Measurements from ENCODE around the gene ACOX3.

ACOX3 gene

DNA sequence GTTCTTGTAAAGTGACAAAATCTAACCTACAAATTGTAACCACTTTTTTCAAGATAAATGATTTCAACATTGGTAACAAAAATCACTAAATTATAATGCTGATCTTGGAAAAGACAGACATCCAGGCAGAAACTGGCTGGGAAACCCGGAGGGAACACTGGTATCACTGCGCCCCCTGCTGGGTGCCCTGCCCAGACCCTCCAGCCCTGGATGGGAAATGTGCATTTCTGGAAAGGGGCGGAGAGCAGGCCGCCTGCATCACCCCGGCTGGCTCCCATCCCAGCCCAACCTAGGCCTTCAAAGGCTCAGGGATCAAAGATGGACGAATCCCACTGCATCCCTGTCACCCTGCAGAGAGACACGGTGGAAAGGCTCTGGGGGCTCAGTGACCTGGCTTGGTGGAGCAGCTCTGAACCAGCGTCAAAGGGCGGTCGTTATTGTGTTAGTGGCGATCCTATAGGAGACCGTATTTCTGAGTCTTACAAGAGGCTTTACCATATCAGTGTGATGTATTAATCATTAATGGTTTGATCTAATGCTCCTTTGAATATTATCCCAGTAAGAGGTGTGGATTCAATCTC is 37.3 kb downstream of the ACOX3 start (continued):
- TF ChIP-seq, protein P1, sequence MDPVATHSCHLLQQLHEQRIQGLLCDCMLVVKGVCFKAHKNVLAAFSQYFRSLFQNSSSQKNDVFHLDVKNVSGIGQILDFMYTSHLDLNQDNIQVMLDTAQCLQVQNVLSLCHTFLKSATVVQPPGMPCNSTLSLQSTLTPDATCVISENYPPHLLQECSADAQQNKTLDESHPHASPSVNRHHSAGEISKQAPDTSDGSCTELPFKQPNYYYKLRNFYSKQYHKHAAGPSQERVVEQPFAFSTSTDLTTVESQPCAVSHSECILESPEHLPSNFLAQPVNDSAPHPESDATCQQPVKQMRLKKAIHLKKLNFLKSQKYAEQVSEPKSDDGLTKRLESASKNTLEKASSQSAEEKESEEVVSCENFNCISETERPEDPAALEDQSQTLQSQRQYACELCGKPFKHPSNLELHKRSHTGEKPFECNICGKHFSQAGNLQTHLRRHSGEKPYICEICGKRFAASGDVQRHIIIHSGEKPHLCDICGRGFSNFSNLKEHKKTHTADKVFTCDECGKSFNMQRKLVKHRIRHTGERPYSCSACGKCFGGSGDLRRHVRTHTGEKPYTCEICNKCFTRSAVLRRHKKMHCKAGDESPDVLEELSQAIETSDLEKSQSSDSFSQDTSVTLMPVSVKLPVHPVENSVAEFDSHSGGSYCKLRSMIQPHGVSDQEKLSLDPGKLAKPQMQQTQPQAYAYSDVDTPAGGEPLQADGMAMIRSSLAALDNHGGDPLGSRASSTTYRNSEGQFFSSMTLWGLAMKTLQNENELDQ (tag by site-specific recombination; IDR thresholded peaks at IDR 0.05; ENCODE audit: low read depth) = no peak
- TF ChIP-seq ZBTB20 (tag by site-specific recombination; IDR thresholded peaks at IDR 0.05) (no peak), ZNF155 (tag by site-specific recombination; IDR thresholded peaks at IDR 0.05) (no peak), ZNF621 (tag by site-specific recombination; IDR thresholded peaks at IDR 0.05) (no peak), ZNF664 (tag by site-specific recombination; IDR thresholded peaks at IDR 0.05) (no peak), ZNF426 (tag by site-specific recombination; IDR thresholded peaks at IDR 0.05) (no peak), ZNF626 (tag by site-specific recombination; IDR thresholded peaks at IDR 0.05) (no peak)
- TF ChIP-seq, protein P2, sequence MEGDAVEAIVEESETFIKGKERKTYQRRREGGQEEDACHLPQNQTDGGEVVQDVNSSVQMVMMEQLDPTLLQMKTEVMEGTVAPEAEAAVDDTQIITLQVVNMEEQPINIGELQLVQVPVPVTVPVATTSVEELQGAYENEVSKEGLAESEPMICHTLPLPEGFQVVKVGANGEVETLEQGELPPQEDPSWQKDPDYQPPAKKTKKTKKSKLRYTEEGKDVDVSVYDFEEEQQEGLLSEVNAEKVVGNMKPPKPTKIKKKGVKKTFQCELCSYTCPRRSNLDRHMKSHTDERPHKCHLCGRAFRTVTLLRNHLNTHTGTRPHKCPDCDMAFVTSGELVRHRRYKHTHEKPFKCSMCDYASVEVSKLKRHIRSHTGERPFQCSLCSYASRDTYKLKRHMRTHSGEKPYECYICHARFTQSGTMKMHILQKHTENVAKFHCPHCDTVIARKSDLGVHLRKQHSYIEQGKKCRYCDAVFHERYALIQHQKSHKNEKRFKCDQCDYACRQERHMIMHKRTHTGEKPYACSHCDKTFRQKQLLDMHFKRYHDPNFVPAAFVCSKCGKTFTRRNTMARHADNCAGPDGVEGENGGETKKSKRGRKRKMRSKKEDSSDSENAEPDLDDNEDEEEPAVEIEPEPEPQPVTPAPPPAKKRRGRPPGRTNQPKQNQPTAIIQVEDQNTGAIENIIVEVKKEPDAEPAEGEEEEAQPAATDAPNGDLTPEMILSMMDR (tag by site-specific recombination; IDR thresholded peaks at IDR 0.05) = peak; percentile 50
- TF ChIP-seq, protein P3, sequence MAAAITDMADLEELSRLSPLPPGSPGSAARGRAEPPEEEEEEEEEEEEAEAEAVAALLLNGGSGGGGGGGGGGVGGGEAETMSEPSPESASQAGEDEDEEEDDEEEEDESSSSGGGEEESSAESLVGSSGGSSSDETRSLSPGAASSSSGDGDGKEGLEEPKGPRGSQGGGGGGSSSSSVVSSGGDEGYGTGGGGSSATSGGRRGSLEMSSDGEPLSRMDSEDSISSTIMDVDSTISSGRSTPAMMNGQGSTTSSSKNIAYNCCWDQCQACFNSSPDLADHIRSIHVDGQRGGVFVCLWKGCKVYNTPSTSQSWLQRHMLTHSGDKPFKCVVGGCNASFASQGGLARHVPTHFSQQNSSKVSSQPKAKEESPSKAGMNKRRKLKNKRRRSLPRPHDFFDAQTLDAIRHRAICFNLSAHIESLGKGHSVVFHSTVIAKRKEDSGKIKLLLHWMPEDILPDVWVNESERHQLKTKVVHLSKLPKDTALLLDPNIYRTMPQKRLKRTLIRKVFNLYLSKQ (tag by site-specific recombination; IDR thresholded peaks at IDR 0.05; ENCODE audit: borderline replicate concordance) = no peak
- TF ChIP-seq, protein P4, sequence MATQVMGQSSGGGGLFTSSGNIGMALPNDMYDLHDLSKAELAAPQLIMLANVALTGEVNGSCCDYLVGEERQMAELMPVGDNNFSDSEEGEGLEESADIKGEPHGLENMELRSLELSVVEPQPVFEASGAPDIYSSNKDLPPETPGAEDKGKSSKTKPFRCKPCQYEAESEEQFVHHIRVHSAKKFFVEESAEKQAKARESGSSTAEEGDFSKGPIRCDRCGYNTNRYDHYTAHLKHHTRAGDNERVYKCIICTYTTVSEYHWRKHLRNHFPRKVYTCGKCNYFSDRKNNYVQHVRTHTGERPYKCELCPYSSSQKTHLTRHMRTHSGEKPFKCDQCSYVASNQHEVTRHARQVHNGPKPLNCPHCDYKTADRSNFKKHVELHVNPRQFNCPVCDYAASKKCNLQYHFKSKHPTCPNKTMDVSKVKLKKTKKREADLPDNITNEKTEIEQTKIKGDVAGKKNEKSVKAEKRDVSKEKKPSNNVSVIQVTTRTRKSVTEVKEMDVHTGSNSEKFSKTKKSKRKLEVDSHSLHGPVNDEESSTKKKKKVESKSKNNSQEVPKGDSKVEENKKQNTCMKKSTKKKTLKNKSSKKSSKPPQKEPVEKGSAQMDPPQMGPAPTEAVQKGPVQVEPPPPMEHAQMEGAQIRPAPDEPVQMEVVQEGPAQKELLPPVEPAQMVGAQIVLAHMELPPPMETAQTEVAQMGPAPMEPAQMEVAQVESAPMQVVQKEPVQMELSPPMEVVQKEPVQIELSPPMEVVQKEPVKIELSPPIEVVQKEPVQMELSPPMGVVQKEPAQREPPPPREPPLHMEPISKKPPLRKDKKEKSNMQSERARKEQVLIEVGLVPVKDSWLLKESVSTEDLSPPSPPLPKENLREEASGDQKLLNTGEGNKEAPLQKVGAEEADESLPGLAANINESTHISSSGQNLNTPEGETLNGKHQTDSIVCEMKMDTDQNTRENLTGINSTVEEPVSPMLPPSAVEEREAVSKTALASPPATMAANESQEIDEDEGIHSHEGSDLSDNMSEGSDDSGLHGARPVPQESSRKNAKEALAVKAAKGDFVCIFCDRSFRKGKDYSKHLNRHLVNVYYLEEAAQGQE (tag by site-specific recombination; IDR thresholded peaks at IDR 0.05) = no peak
- TF ChIP-seq, protein P5, sequence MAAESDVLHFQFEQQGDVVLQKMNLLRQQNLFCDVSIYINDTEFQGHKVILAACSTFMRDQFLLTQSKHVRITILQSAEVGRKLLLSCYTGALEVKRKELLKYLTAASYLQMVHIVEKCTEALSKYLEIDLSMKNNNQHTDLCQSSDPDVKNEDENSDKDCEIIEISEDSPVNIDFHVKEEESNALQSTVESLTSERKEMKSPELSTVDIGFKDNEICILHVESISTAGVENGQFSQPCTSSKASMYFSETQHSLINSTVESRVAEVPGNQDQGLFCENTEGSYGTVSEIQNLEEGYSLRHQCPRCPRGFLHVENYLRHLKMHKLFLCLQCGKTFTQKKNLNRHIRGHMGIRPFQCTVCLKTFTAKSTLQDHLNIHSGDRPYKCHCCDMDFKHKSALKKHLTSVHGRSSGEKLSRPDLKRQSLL (tag by site-specific recombination; IDR thresholded peaks at IDR 0.05) = no peak

DNA sequence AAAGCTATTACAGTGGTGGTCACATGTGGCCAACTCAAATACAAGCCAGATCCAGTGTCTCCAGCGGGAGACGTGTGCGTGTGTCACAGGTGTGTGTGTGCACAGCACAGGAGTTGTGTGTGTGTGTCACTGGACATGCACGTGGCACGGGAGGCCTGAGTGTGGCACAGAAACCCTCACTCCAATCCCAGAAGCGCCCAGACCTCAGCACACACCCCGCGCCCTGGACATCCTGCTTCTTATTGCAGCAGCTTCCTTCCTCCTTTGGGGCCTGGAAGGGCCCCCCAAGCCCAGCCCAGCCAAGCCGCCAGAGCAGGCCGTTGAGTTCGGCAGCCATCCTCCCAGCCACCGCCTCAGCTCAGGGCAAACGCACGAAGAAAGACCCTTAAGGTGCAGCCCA is 37.9 kb downstream of the ACOX3 start:
- Histone ChIP-seq H3K36me3 (ENCODE audit: control insufficient read depth in 2 of 2, insufficient read depth in 1 of 2, low read length in 2 of 2) (peaks cover 0 to 20% of the 10 kb centered on the region in 2 experiments; a peak in 1 of 3 replicates), H3K27ac (ENCODE audit: extremely low read depth, low read depth, low read length) (no peak overlapping the region), H3K4me3 (ENCODE audit: low read depth, low read length) (no peak overlapping the region), H3K9me3 (ENCODE audit: control insufficient read depth, insufficient read depth, low read depth, low read length) (no peaks in the 10 kb centered on the region), H3K4me1 (ENCODE audit: control insufficient read depth, insufficient read depth, low read length) (no peaks in the 10 kb centered on the region)
- ChIA-PET CTCF (interaction anchor here (0.6 to 4.1 kb wide), 23 partner anchors 11 to 1221 kb away, joined by 3 to 34 read pairs (median 3); no protein-coding TSS in a partner anchor), POLR2A (no interaction called here)
- TF ChIP-seq ZNF174 (tag by site-specific recombination; IDR thresholded peaks at IDR 0.05) = no peak
- TF ChIP-seq ZFP41 (tag by site-specific recombination; IDR thresholded peaks at IDR 0.05; ENCODE audit: borderline replicate concordance) = no peak
- no peak for TF ChIP-seq ZNF621 (tag by site-specific recombination; IDR thresholded peaks at IDR 0.05)
- no peak for TF ChIP-seq GLI2 (tag by site-specific recombination; IDR thresholded peaks at IDR 0.05; ENCODE audit: borderline replicate concordance, low read depth)
- TF ChIP-seq ZNF23 (tag by site-specific recombination; IDR thresholded peaks at IDR 0.05; ENCODE audit: borderline replicate concordance) = no peak
- no peak for TF ChIP-seq ZNF529 (tag by site-specific recombination; IDR thresholded peaks at IDR 0.05; ENCODE audit: insufficient replicate concordance)
- TF ChIP-seq ZNF112 (tag by site-specific recombination; IDR thresholded peaks at IDR 0.05) = no peak
- no peak for TF ChIP-seq ZNF629 (tag by site-specific recombination; IDR thresholded peaks at IDR 0.05)
- no peak for TF ChIP-seq ZNF394 (tag by site-specific recombination; IDR thresholded peaks at IDR 0.05; ENCODE audit: borderline replicate concordance)
- no peak for TF ChIP-seq KLF10 (tag by site-specific recombination; IDR thresholded peaks at IDR 0.05)
- TF ChIP-seq SP2 (tag by site-specific recombination; IDR thresholded peaks at IDR 0.05) = no peak
- no peak for TF ChIP-seq ZNF10 (tag by site-specific recombination; IDR thresholded peaks at IDR 0.05)
- TF ChIP-seq KLF16 (tag by site-specific recombination; IDR thresholded peaks at IDR 0.05) = no peak
- TF ChIP-seq, protein P6, sequence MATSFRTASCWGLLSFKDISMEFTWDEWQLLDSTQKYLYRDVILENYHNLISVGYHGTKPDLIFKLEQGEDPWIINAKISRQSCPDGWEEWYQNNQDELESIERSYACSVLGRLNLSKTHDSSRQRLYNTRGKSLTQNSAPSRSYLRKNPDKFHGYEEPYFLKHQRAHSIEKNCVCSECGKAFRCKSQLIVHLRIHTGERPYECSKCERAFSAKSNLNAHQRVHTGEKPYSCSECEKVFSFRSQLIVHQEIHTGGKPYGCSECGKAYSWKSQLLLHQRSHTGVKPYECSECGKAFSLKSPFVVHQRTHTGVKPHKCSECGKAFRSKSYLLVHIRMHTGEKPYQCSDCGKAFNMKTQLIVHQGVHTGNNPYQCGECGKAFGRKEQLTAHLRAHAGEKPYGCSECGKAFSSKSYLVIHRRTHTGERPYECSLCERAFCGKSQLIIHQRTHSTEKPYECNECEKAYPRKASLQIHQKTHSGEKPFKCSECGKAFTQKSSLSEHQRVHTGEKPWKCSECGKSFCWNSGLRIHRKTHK (tag by site-specific recombination; IDR thresholded peaks at IDR 0.05) = no peak
- no peak for TF ChIP-seq ZNF248 (tag by site-specific recombination; IDR thresholded peaks at IDR 0.05)
